ENCODE results near the gene CHRND. TPM values are rescaled to one million over a fixed set of nuclear protein-coding genes. Genes with fewer than 3 reads are reported as not detected.

Gene CHRND
- total RNA-seq, 1 donor from 2014 or later: not detected

- Mint-ChIP-seq H3K4me1 (ENCODE audit: low read depth, unreplicated experiment) (no peaks in the 10 kb centered on the region), H3K9me3 (ENCODE audit: unreplicated experiment) (peaks cover under 1% of the 10 kb centered on the region), H3K27me3 (ENCODE audit: low read depth, unreplicated experiment) (peaks cover 71% of the 10 kb centered on the region), H3K27ac (ENCODE audit: unreplicated experiment) (no peak overlapping the region), H3K4me3 (ENCODE audit: unreplicated experiment) (no peak overlapping the region), H3K36me3 (ENCODE audit: low read depth, unreplicated experiment) (peaks cover 2% of the 10 kb centered on the region)
- no peaks in the 10 kb centered on the region for H3K36me3 ChIP-seq (ENCODE audit: insufficient read depth, low read length)
- no peak overlapping the region for H3K9ac ChIP-seq (ENCODE audit: low read length)
- no peaks in the 10 kb centered on the region for H3K4me1 ChIP-seq (ENCODE audit: insufficient read depth, low read length)
- H3K9me3 ChIP-seq (ENCODE audit: insufficient read depth, low read depth, low read length): no peaks in the 10 kb centered on the region
- peaks cover 32% of the 10 kb centered on the region for H3K27me3 ChIP-seq (ENCODE audit: insufficient read depth, low read length)
- H3K27ac ChIP-seq (ENCODE audit: low read depth, low read length): no peak overlapping the region
- no peaks in the 10 kb centered on the region for H4K20me1 ChIP-seq (ENCODE audit: insufficient read depth, low read length)
- H3K79me2 ChIP-seq (ENCODE audit: insufficient read depth, low read length): no peaks in the 10 kb centered on the region
- TF ChIP-seq, protein P1, sequence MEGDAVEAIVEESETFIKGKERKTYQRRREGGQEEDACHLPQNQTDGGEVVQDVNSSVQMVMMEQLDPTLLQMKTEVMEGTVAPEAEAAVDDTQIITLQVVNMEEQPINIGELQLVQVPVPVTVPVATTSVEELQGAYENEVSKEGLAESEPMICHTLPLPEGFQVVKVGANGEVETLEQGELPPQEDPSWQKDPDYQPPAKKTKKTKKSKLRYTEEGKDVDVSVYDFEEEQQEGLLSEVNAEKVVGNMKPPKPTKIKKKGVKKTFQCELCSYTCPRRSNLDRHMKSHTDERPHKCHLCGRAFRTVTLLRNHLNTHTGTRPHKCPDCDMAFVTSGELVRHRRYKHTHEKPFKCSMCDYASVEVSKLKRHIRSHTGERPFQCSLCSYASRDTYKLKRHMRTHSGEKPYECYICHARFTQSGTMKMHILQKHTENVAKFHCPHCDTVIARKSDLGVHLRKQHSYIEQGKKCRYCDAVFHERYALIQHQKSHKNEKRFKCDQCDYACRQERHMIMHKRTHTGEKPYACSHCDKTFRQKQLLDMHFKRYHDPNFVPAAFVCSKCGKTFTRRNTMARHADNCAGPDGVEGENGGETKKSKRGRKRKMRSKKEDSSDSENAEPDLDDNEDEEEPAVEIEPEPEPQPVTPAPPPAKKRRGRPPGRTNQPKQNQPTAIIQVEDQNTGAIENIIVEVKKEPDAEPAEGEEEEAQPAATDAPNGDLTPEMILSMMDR (IDR thresholded peaks at IDR 0.05; ENCODE audit: insufficient read depth, low read depth, low read length): no peak
- no peak for TF ChIP-seq EZH2 (IDR thresholded peaks at IDR 0.05; ENCODE audit: insufficient read depth, low read length)
- H2AFZ ChIP-seq (ENCODE audit: low read depth, low read length): no peak overlapping the region
- no peak overlapping the region for H3K4me2 ChIP-seq (ENCODE audit: low read length)
- DNase-seq (ENCODE audit: low read depth): no peak
- FAIRE-seq: no peak
- H3K4me3 ChIP-seq (ENCODE audit: insufficient read depth, low read depth, low read length): no peak overlapping the region
Observed at GRCh38 chr2:232490221-232491138, 35.5 kb upstream of the CHRND start.

- Mint-ChIP-seq H3K4me1 (ENCODE audit: low read depth, unreplicated experiment) (no peaks in the 10 kb centered on the region), H3K27ac (ENCODE audit: unreplicated experiment) (peak overlapping the region; percentile 53), H3K36me3 (ENCODE audit: low read depth, unreplicated experiment) (peaks cover 2% of the 10 kb centered on the region), H3K27me3 (ENCODE audit: low read depth, unreplicated experiment) (peaks cover 76% of the 10 kb centered on the region), H3K4me3 (ENCODE audit: unreplicated experiment) (no peak overlapping the region), H3K9me3 (ENCODE audit: unreplicated experiment) (no peaks in the 10 kb centered on the region)
- Histone ChIP-seq H3K79me2 (ENCODE audit: insufficient read depth, low read length) (no peaks in the 10 kb centered on the region), H3K9ac (ENCODE audit: low read length) (no peak overlapping the region), H3K27ac (ENCODE audit: low read depth, low read length) (no peak overlapping the region), H3K9me3 (ENCODE audit: insufficient read depth, low read depth, low read length) (no peaks in the 10 kb centered on the region), H3K4me2 (ENCODE audit: low read length) (no peak overlapping the region), H4K20me1 (ENCODE audit: insufficient read depth, low read length) (no peaks in the 10 kb centered on the region), H3K36me3 (ENCODE audit: insufficient read depth, low read length) (no peaks in the 10 kb centered on the region), H3K4me1 (ENCODE audit: insufficient read depth, low read length) (no peaks in the 10 kb centered on the region), H2AFZ (ENCODE audit: low read depth, low read length) (no peak overlapping the region), H3K27me3 (ENCODE audit: insufficient read depth, low read length) (peaks cover 29% of the 10 kb centered on the region), H3K4me3 (ENCODE audit: insufficient read depth, low read depth, low read length) (no peak overlapping the region)
- DNase-seq (ENCODE audit: low read depth): no peak
- FAIRE-seq: no peak
- no peak for TF ChIP-seq EZH2 (IDR thresholded peaks at IDR 0.05; ENCODE audit: insufficient read depth, low read length)
- TF ChIP-seq, protein P1 (IDR thresholded peaks at IDR 0.05; ENCODE audit: insufficient read depth, low read depth, low read length): no peak
Observed at GRCh38 chr2:232491139-232491780, 34.7 kb upstream of the CHRND start.
